HepG2 (cell line): Measurements from ENCODE around the gene CD40. TPM values are rescaled to one million over a fixed set of nuclear protein-coding genes. Genes with fewer than 3 reads are reported as not detected.

Experiments used
- GMEB2 ChIP-seq: IDR thresholded peaks from 2 replicates; pipeline ENCODE4 v1.6.1; 2016; ENCODE audit warnings: missing biosample characterization, missing genetic modification reagents, low read depth
- HOXD1 ChIP-seq: sonication (generic); formaldehyde crosslinking; IDR thresholded peaks from 2 replicates; pipeline ENCODE4 v1.5.0; 2020; ENCODE audit warnings: missing genetic modification reagents
- NFKB2 ChIP-seq: sonication (generic); formaldehyde crosslinking; IDR thresholded peaks from 2 replicates; pipeline ENCODE4 v1.4.0; 2020; ENCODE audit warnings: missing genetic modification reagents, borderline replicate concordance
- POGZ ChIP-seq: sonication (generic); formaldehyde crosslinking; IDR thresholded peaks from 2 replicates; pipeline ENCODE4 v1.4.0; 2020; ENCODE audit warnings: mild to moderate bottlenecking, missing genetic modification reagents
- PRMT3 ChIP-seq: sonication (generic); formaldehyde crosslinking; IDR thresholded peaks from 2 replicates; pipeline ENCODE4 v1.8.1; 2022; ENCODE audit warnings: low read depth, mild to moderate bottlenecking, moderate library complexity, missing genetic modification reagents, borderline replicate concordance
- RFX3 ChIP-seq: IDR thresholded peaks from 2 replicates; pipeline ENCODE4 v1.6.1; 2016; ENCODE audit warnings: missing biosample characterization, missing genetic modification reagents
- RNF2 ChIP-seq: fragments of 450-650 bp; conservative IDR thresholded peaks from 2 replicates; pipeline ENCODE4 v1.6.1; 2016; ENCODE audit warnings: low read depth
- XBP1 ChIP-seq: sonication (generic); formaldehyde crosslinking; IDR thresholded peaks from 2 replicates; pipeline ENCODE4 v1.5.0; 2020; ENCODE audit warnings: missing genetic modification reagents
- ZNF180 ChIP-seq: sonication (generic); formaldehyde crosslinking; IDR thresholded peaks from 2 replicates; pipeline ENCODE4 v1.4.0; 2020; ENCODE audit warnings: low read depth, missing genetic modification reagents, borderline replicate concordance
- ZNF207 ChIP-seq: fragments of 450-650 bp; IDR thresholded peaks from 2 replicates; pipeline ENCODE4 v1.6.1; 2016; ENCODE audit warnings: antibody characterized with exemption, borderline replicate concordance
- ZNF235 ChIP-seq: sonication (generic); formaldehyde crosslinking; IDR thresholded peaks from 2 replicates; pipeline ENCODE4 v1.8.1; 2023; ENCODE audit warnings: mild to moderate bottlenecking, missing genetic modification reagents, borderline replicate concordance
- ZNF431 ChIP-seq: sonication (generic); formaldehyde crosslinking; IDR thresholded peaks from 2 replicates; pipeline ENCODE4 v1.9.0; 2022; ENCODE audit warnings: missing genetic modification reagents, low read depth, mild to moderate bottlenecking, borderline replicate concordance
- ZNF616 ChIP-seq: sonication (generic); formaldehyde crosslinking; IDR thresholded peaks from 2 replicates; pipeline ENCODE4 v1.5.0; 2020; ENCODE audit warnings: low read depth, mild to moderate bottlenecking, missing genetic modification reagents
- ZNF7 ChIP-seq: IDR thresholded peaks from 2 replicates; pipeline ENCODE4 v1.6.1; 2016; ENCODE audit warnings: missing biosample characterization, missing genetic modification reagents
- ZNF703 ChIP-seq: sonication (generic); formaldehyde crosslinking; IDR thresholded peaks from 2 replicates; pipeline ENCODE4 v1.5.1; 2020; ENCODE audit warnings: missing genetic modification reagents, mild to moderate bottlenecking, moderate library complexity, borderline replicate concordance
- ZSCAN12 ChIP-seq: sonication (generic); formaldehyde crosslinking; IDR thresholded peaks from 2 replicates; pipeline ENCODE4 v1.9.0; 2021; ENCODE audit warnings: mild to moderate bottlenecking, missing genetic modification reagents
- ZXDC ChIP-seq: sonication (generic); formaldehyde crosslinking; IDR thresholded peaks from 2 replicates; pipeline ENCODE4 v1.5.0; 2020; ENCODE audit warnings: mild to moderate bottlenecking, missing genetic modification reagents
- polyA plus RNA-seq, 8 experiments: library from polyadenylated mRNA; depleted of rRNA in 3 of 8; stranded (reverse) in 7 of 8; unstranded in 1 of 8; fragments of >200 nt; fragmentation: Illumina TruSeq in 4 of 8; extraction: Trizol in 4 of 8; gene quantifications; 2 replicates each; pipeline versions ENCODE4 v1.2.1 to v1.2.3, GENCODE V29; 2011 to 2016; ENCODE audit warnings: low read depth in 4 of 8, missing spikeins in 1 of 8, mixed read lengths in 1 of 8; ENCODE audit not compliant: insufficient read depth in 1 of 8
- total RNA-seq, 5 experiments: library from RNA; depleted of rRNA; stranded (reverse); fragments of >200 nt; fragmentation: Illumina TruSeq; extraction: Trizol; gene quantifications; 2 replicates each; pipeline ENCODE4 v1.2.3, GENCODE V29; 2016; ENCODE audit warnings: low read depth in 1 of 5
- TF ChIP-seq, protein P1 (sequence below): sonication (generic); formaldehyde crosslinking; IDR thresholded peaks from 2 replicates; pipeline ENCODE4 v1.4.0; 2020; ENCODE audit warnings: missing genetic modification reagents

The CD40 gene
- total and polyA plus RNA-seq, 2 of the 13 experiments (the other 11 are each of a cell fraction or from before 2014, with no cell fraction given), result 4.6 to 13.4 TPM

- TF ChIP-seq ZNF207 (no peak), ZNF703 (no peak; the same call in 1 of the 2 replicates), ZSCAN12 (CRISPR knock-in tag) (peak; percentile 85; the same call in 1 of the 2 replicates), HOXD1 (peak; percentile 94), ZNF235 (CRISPR knock-in tag) (peak; percentile 99; the same call in 1 of the 2 replicates), ZNF180 (CRISPR knock-in tag) (peak; percentile 44; the same call in 1 of the 2 replicates), NFKB2 (peak; percentile 87; the same call in 1 of the 2 replicates), RNF2 (peak; percentile 100), ZNF7 (CRISPR knock-in tag) (peak; percentile 13), RFX3 (peak; percentile 99), XBP1 (no peak), ZXDC (CRISPR knock-in tag) (peak; percentile 94; the same call in 1 of the 2 replicates), PRMT3 (CRISPR knock-in tag) (no peak), GMEB2 (CRISPR knock-in tag) (peak; percentile 98), ZNF616 (peak; percentile 95), ZNF431 (CRISPR knock-in tag) (no peak; the same call in 1 of the 2 replicates), POGZ (CRISPR knock-in tag) (no peak)
- TF ChIP-seq, protein P1, sequence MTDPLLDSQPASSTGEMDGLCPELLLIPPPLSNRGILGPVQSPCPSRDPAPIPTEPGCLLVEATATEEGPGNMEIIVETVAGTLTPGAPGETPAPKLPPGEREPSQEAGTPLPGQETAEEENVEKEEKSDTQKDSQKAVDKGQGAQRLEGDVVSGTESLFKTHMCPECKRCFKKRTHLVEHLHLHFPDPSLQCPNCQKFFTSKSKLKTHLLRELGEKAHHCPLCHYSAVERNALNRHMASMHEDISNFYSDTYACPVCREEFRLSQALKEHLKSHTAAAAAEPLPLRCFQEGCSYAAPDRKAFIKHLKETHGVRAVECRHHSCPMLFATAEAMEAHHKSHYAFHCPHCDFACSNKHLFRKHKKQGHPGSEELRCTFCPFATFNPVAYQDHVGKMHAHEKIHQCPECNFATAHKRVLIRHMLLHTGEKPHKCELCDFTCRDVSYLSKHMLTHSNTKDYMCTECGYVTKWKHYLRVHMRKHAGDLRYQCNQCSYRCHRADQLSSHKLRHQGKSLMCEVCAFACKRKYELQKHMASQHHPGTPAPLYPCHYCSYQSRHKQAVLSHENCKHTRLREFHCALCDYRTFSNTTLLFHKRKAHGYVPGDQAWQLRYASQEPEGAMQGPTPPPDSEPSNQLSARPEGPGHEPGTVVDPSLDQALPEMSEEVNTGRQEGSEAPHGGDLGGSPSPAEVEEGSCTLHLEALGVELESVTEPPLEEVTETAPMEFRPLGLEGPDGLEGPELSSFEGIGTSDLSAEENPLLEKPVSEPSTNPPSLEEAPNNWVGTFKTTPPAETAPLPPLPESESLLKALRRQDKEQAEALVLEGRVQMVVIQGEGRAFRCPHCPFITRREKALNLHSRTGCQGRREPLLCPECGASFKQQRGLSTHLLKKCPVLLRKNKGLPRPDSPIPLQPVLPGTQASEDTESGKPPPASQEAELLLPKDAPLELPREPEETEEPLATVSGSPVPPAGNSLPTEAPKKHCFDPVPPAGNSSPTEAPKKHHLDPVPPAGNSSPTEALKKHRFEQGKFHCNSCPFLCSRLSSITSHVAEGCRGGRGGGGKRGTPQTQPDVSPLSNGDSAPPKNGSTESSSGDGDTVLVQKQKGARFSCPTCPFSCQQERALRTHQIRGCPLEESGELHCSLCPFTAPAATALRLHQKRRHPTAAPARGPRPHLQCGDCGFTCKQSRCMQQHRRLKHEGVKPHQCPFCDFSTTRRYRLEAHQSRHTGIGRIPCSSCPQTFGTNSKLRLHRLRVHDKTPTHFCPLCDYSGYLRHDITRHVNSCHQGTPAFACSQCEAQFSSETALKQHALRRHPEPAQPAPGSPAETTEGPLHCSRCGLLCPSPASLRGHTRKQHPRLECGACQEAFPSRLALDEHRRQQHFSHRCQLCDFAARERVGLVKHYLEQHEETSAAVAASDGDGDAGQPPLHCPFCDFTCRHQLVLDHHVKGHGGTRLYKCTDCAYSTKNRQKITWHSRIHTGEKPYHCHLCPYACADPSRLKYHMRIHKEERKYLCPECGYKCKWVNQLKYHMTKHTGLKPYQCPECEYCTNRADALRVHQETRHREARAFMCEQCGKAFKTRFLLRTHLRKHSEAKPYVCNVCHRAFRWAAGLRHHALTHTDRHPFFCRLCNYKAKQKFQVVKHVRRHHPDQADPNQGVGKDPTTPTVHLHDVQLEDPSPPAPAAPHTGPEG (CRISPR knock-in tag), result peak; percentile 92; the same call in 1 of the 2 replicates
Observed at GRCh38 chr20:46089417-46090388, 28.4 kb upstream of the CD40 start, which contains the start of gene NCOA5 (continued).
